ENCODE results near the gene PLCG1.

DNA sequence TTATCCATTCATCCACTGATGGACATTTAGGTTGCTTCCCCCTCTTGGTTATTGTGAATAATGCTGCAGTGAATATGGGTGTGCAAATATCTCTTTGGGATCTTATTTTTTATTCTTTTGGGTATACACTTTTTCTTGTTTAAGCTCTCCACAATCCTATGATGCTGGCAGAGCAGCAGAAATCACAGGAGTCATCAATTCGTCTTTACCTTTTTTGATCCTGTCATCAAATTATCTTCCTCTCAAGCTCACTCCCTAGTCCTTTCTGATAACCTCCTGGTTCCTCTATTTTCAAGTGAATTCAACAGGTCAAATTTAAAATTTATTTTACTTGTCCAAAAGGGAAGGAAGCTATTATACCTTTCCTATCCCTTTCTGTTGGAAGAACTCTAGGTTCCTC, 89.1 kb downstream of the PLCG1 start:
- TF ChIP-seq POLR2AphosphoS5 (IDR thresholded peaks at IDR 0.05) (no peak), POLR2A (IDR thresholded peaks at IDR 0.05) (no peak)
- TF ChIP-seq, protein P1, sequence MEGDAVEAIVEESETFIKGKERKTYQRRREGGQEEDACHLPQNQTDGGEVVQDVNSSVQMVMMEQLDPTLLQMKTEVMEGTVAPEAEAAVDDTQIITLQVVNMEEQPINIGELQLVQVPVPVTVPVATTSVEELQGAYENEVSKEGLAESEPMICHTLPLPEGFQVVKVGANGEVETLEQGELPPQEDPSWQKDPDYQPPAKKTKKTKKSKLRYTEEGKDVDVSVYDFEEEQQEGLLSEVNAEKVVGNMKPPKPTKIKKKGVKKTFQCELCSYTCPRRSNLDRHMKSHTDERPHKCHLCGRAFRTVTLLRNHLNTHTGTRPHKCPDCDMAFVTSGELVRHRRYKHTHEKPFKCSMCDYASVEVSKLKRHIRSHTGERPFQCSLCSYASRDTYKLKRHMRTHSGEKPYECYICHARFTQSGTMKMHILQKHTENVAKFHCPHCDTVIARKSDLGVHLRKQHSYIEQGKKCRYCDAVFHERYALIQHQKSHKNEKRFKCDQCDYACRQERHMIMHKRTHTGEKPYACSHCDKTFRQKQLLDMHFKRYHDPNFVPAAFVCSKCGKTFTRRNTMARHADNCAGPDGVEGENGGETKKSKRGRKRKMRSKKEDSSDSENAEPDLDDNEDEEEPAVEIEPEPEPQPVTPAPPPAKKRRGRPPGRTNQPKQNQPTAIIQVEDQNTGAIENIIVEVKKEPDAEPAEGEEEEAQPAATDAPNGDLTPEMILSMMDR (IDR thresholded peaks at IDR 0.05 in 8 of 11, conservative IDR thresholded peaks at IDR 0.05 in 3 of 11), result no peak
